Smooth muscle cell (in vitro differentiated cells): ENCODE measurements around the gene KRTAP6-1. TPM values are rescaled to one million over a fixed set of nuclear protein-coding genes. Genes with fewer than 3 reads are reported as not detected.

Source experiments
- DNase-seq: peaks from one replicate; lab custom pipeline; 2025; ENCODE audit not compliant: unreplicated experiment; lab: John Stamatoyannopoulos, UW
- H2AFZ ChIP-seq: fragments of 200-600 bp; sonication (generic); 2 replicates; pipeline ENCODE4 v1.6.0; 2016; ENCODE audit warnings: antibody characterized with exemption, low read depth, mild to moderate bottlenecking
- H3F3A ChIP-seq: fragments of 200-600 bp; sonication (generic); 2 replicates; pipeline ENCODE4 v1.6.0; 2017; ENCODE audit warnings: antibody characterized with exemption, low read depth
- H3K27ac ChIP-seq: fragments of 200-600 bp; sonication (generic); 2 replicates; pipeline ENCODE4 v1.5.1; 2016; ENCODE audit warnings: low read depth, mild to moderate bottlenecking
- H3K27me3 ChIP-seq: fragments of 200-600 bp; sonication (generic); 2 replicates; pipeline ENCODE4 v1.6.1; 2016; ENCODE audit warnings: low read depth, mild to moderate bottlenecking
- H3K36me3 ChIP-seq: fragments of 200-600 bp; sonication (generic); 2 replicates; pipeline ENCODE4 v1.5.1; 2016; ENCODE audit warnings: low read depth
- H3K4me1 ChIP-seq: fragments of 200-600 bp; sonication (generic); 2 replicates; pipeline ENCODE4 v1.5.1; 2016; ENCODE audit warnings: low read depth
- H3K4me2 ChIP-seq: fragments of 200-600 bp; sonication (generic); 2 replicates; pipeline ENCODE4 v1.6.0; 2016; ENCODE audit warnings: mild to moderate bottlenecking
- H3K4me3 ChIP-seq: fragments of 200-600 bp; sonication (generic); 2 replicates; pipeline ENCODE4 v1.5.1; 2016; ENCODE audit warnings: mild to moderate bottlenecking
- H3K79me2 ChIP-seq: fragments of 200-600 bp; sonication (generic); 2 replicates; pipeline ENCODE4 v1.6.0; 2016; ENCODE audit warnings: low read depth, mild to moderate bottlenecking
- H3K9ac ChIP-seq: fragments of 200-600 bp; sonication (generic); 2 replicates; pipeline ENCODE4 v1.6.0; 2016; ENCODE audit warnings: low read depth
- H3K9me3 ChIP-seq: fragments of 200-600 bp; sonication (generic); replicated peaks from 2 replicates; pipeline ENCODE4 v1.5.1; 2016; ENCODE audit warnings: low read depth
- H4K20me1 ChIP-seq: fragments of 200-600 bp; sonication (generic); 2 replicates; pipeline ENCODE4 v1.6.0; 2016; ENCODE audit warnings: low read depth
- WGBS: methylation state at CpG from one replicate; pipeline ENCODE4 v1.1.7; 2016; ENCODE audit warnings: low lambda C conversion rate; 5-methylcytosine and 5-hydroxymethylcytosine counted together
- polyA plus RNA-seq: library from polyadenylated mRNA; unstranded; fragments of >200 nt; fragmentation: Nextera tagmentation; extraction: Ambion mirVana; gene quantifications from 2 replicates; pipeline ENCODE4 v1.2.1, GENCODE V29; 2016
- total RNA-seq: library from RNA; depleted of rRNA; stranded (reverse); fragments of >200 nt; gene quantifications from 2 replicates; pipeline ENCODE4 v1.2.3, GENCODE V29; 2014
- TF ChIP-seq, protein P1 (sequence below): fragments of 200-600 bp; sonication (generic); IDR thresholded peaks from 2 replicates; pipeline ENCODE4 v1.5.1; 2017; ENCODE audit warnings: borderline replicate concordance, mild to moderate bottlenecking, antibody characterized with exemption; ENCODE audit not compliant: insufficient read depth, poor library complexity, severe bottlenecking

Gene KRTAP6-1, protein sequence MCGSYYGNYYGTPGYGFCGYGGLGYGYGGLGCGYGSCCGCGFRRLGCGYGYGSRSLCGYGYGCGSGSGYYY
- not detected in 2 replicates for total RNA-seq
- polyA plus RNA-seq, result not detected in 2 replicates

DNA sequence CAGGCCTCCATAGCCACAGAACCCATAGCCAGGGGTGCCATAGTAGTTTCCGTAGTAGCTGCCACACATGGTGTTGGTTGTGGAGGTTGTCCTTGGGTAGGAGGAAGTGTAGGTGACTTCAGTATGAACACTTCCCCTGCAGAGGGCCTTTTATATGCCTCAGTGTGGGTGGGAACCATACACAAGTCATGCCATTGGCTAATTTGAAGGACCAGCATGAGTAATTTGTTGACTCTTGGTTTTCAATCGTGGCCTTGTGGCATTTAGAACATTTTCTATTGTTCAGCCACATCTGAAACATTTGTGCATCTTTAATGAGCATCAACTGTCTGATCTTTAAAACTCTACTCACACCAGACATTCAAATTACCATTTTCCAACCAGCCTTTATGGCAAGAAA is at the start of gene KRTAP6-1:
KRTAP6-1 (minus strand) TSS at position 95 of the 400 bp plus-strand sequence; CDS start at position 69, 26 bp downstream.
- no peaks in the 10 kb centered on the region for H3K4me1 ChIP-seq
- H3K27me3 ChIP-seq, result no peaks in the 10 kb centered on the region
- WGBS, result 68% methylated on average over 2 of the region's 2 CpGs
- H3K4me3 ChIP-seq, result no peak within 1 kb of the TSS
- no peaks in the 10 kb centered on the region for H3K9me3 ChIP-seq
- H4K20me1 ChIP-seq, result no peaks in the 10 kb centered on the region
- H3K4me2 ChIP-seq, result no peak within 1 kb of the TSS
- no peaks in the 10 kb centered on the region for H3K79me2 ChIP-seq
- H3F3A ChIP-seq, result no peaks in the 10 kb centered on the region
- TF ChIP-seq, protein P1, sequence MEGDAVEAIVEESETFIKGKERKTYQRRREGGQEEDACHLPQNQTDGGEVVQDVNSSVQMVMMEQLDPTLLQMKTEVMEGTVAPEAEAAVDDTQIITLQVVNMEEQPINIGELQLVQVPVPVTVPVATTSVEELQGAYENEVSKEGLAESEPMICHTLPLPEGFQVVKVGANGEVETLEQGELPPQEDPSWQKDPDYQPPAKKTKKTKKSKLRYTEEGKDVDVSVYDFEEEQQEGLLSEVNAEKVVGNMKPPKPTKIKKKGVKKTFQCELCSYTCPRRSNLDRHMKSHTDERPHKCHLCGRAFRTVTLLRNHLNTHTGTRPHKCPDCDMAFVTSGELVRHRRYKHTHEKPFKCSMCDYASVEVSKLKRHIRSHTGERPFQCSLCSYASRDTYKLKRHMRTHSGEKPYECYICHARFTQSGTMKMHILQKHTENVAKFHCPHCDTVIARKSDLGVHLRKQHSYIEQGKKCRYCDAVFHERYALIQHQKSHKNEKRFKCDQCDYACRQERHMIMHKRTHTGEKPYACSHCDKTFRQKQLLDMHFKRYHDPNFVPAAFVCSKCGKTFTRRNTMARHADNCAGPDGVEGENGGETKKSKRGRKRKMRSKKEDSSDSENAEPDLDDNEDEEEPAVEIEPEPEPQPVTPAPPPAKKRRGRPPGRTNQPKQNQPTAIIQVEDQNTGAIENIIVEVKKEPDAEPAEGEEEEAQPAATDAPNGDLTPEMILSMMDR, result no peak
- H3K27ac ChIP-seq, result no peak within 1 kb of the TSS
- H2AFZ ChIP-seq, result no peak within 1 kb of the TSS
- H3K9ac ChIP-seq, result no peak within 1 kb of the TSS
- DNase-seq, result no peak
- H3K36me3 ChIP-seq, result no peaks in the 10 kb centered on the region

DNA sequence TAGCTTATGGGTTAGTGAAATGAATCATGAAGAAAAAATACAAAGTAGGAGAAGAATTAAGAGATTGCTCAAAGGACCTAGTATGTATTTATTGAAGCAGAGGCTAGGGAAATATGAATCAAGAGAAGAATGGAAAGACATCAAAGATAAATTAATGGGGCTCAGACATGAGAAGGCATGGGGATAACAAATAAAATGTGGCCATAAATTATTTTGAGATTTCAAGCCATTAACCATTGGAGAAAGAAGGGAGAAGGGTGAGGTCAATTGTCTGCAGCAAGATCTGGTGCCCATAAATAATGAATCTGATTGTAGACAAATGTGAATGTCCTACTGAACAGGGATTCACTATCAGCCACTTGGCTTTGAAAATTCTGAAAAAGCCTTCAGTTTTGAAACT is 39.2 kb upstream of the KRTAP6-1 start:
- no peaks in the 10 kb centered on the region for H4K20me1 ChIP-seq
- H3K9me3 ChIP-seq, result no peaks in the 10 kb centered on the region
- H3K4me3 ChIP-seq, result no peak overlapping the region
- no peak overlapping the region for H3K4me2 ChIP-seq
- no peaks in the 10 kb centered on the region for H3K4me1 ChIP-seq
- H3K27ac ChIP-seq, result no peak overlapping the region
- H2AFZ ChIP-seq, result no peak overlapping the region
- no peak for DNase-seq
- no peaks in the 10 kb centered on the region for H3K79me2 ChIP-seq
- no peaks in the 10 kb centered on the region for H3F3A ChIP-seq
- H3K36me3 ChIP-seq, result no peaks in the 10 kb centered on the region
- TF ChIP-seq, protein P1, result no peak
- H3K9ac ChIP-seq, result no peak overlapping the region
- no peaks in the 10 kb centered on the region for H3K27me3 ChIP-seq

DNA sequence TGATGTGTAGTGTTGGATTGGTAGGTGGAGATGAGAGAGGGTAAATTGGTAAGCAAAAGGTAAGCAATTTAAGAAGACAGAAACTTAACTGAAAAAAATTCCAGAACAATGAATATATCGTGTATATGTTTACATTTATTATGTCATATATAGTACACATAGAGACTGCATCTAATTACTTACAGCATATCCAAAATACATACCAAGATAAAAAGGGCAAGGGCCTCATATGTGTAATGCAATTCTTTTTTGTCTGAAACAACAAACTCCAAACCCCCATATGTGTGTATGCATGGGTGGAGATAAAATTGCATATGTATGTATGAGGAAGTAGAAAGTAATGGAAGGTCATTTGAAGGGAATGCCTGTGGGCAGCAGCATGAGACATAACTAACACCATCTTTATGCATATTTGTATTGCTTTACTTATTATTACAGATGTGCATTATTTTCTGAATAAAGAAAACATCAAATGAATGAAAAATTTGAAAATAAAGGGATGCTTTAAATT is 33.2 kb upstream of the KRTAP6-1 start:
- Histone ChIP-seq H3F3A (no peaks in the 10 kb centered on the region), H2AFZ (no peak overlapping the region), H3K9me3 (no peaks in the 10 kb centered on the region), H3K4me1 (no peaks in the 10 kb centered on the region), H3K27ac (no peak overlapping the region), H3K4me3 (no peak overlapping the region), H3K4me2 (no peak overlapping the region), H3K9ac (no peak overlapping the region), H3K79me2 (no peaks in the 10 kb centered on the region), H4K20me1 (no peaks in the 10 kb centered on the region), H3K27me3 (no peaks in the 10 kb centered on the region), H3K36me3 (no peaks in the 10 kb centered on the region)
- TF ChIP-seq, protein P1, result no peak
- DNase-seq, result no peak
- WGBS, result 80% methylated on average over 1 of the region's 1 CpG

DNA sequence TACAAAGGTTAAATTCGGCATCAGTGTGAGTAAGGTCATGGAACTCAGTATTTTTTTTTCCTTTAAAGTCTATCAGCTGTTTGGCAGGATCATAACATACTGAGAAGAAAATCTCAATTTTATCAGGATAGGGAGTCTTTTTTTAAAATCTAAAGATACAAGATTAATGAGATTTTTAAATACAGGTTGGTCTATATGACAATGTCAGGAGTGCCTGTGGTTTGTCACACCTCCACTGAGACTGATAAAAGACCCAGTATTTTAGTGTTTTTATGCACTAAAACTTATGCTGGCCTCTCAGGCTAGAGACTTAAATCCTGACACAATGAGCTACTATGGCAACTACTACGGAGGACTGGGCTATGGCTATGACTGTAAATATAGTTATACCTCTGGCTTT is 28.8 kb upstream of the KRTAP6-1 start, which contains the start of gene KRTAP20-3:
KRTAP20-3 (plus strand) TSS at position 301 of the 400 bp plus-strand sequence.
- Histone ChIP-seq H3K9me3 (no peaks in the 10 kb centered on the region), H2AFZ (no peak within 1 kb of the TSS)
- TF ChIP-seq, protein P1, result no peak

More for the DNA sequence above, 28.8 kb upstream of the KRTAP6-1 start, which contains the start of gene KRTAP20-3:
- no peak for DNase-seq
- H3K36me3 ChIP-seq, result no peaks in the 10 kb centered on the region
- no peak within 1 kb of the TSS for H3K4me2 ChIP-seq
- H3K9ac ChIP-seq, result no peak within 1 kb of the TSS
- no peaks in the 10 kb centered on the region for H3K79me2 ChIP-seq
- no peak within 1 kb of the TSS for H3K4me3 ChIP-seq
- no peak within 1 kb of the TSS for H3K27ac ChIP-seq
- no peaks in the 10 kb centered on the region for H3K4me1 ChIP-seq
- WGBS, result 94% methylated on average over 2 of the region's 2 CpGs
- H3F3A ChIP-seq, result no peaks in the 10 kb centered on the region
- H3K27me3 ChIP-seq, result no peaks in the 10 kb centered on the region
- no peaks in the 10 kb centered on the region for H4K20me1 ChIP-seq
